ENCODE data around the gene PTP4A1. TPM values are rescaled to one million over a fixed set of nuclear protein-coding genes. Genes with fewer than 3 reads are reported as not detected.
"Not testable (repeated sequence)": the region's sequence is repeated elsewhere in the genome, so short reads cannot be mapped to it uniquely, and the experiment has no call there.

The PTP4A1 gene
- total RNA-seq, result 10 to 100 TPM; 19.0 to 35.3 (median 25.8) TPM

DNA sequence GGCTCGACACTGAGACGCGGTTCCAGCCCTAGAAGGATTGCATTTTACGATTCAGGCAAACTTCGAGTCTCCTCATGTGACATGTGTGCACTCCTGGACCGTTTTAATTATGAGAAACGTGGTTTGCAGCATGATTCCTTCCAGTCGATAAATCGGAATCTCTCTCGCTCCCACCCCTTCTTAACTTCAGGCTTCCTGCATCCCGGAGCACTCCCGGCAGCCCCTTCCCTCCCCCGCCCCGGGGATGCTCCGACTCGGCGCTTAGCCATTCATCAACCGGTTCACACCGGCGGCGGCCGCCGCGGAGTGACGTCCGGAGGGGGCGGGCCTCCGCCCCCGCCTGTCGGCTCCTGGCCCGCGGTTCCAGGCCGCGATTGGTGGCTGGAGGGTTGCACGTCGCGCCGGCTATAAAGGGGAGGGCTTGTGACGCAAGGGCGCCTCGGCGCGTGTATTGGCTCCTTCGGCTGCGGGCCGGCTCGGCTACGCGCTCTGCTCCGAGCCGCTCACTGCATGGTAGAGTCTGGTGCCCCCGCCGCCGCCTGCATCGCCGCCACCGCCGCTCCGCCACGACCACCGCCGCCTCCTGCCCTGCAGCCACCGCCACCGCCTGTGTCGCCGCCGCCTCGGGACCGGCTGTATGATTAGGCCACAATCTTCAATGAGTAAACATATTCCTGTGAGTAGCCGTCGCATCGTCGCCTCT, at the start of gene PTP4A1, which contains the start of gene LOC128125822:
Gene PTP4A1 (plus strand): TSS at position 437 of the 703 bp plus-strand sequence. CDS start 4,401 bp downstream, outside the sequence.
Gene LOC128125822 (plus strand): TSS at position 437 of the 703 bp plus-strand sequence.
- intact Hi-C loops (cut with DNase I; ENCODE audit: low total_unique reads), result no loop called here
- Histone ChIP-seq H3K27me3 (no peaks in the 10 kb centered on the region), H3K4me1 (no peaks in the 10 kb centered on the region), H3K27ac (peak within 1 kb of the TSS; percentile 96), H3K36me3 (no peaks in the 10 kb centered on the region), H3K4me3 (peak within 1 kb of the TSS; percentile 67 to 76), H3K9me3 (no peaks in the 10 kb centered on the region)
- peak; percentile 99 to 100 for TF ChIP-seq POLR2A (IDR thresholded peaks at IDR 0.05)
- TF ChIP-seq, protein P1, sequence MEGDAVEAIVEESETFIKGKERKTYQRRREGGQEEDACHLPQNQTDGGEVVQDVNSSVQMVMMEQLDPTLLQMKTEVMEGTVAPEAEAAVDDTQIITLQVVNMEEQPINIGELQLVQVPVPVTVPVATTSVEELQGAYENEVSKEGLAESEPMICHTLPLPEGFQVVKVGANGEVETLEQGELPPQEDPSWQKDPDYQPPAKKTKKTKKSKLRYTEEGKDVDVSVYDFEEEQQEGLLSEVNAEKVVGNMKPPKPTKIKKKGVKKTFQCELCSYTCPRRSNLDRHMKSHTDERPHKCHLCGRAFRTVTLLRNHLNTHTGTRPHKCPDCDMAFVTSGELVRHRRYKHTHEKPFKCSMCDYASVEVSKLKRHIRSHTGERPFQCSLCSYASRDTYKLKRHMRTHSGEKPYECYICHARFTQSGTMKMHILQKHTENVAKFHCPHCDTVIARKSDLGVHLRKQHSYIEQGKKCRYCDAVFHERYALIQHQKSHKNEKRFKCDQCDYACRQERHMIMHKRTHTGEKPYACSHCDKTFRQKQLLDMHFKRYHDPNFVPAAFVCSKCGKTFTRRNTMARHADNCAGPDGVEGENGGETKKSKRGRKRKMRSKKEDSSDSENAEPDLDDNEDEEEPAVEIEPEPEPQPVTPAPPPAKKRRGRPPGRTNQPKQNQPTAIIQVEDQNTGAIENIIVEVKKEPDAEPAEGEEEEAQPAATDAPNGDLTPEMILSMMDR (IDR thresholded peaks at IDR 0.05), result peak in 1 of 4 experiments; percentile 37
- peak; percentile 97 to 98 for DNase-seq

DNA sequence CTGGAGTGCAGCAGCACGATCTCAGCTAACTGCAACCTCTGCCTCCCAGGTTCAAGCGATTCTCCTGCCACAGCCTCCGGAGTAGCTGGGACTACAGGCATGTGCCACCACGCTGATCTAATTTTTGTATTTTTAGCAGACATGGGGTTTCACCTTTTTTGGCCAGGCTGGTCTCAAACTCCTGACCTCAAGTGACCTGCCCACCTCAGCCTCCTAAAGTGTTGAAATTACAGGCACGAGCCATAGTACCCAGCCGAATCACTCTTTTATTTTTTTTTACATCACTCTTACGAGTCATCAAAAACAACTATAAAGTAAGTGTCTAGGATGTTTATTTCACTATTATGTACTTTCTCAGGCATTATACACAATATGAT, 49.4 kb upstream of the PTP4A1 start:
- H3K27ac ChIP-seq; DNase-seq; H3K36me3 ChIP-seq; H3K27me3 ChIP-seq; H3K4me1 ChIP-seq; H3K4me3 ChIP-seq; intact Hi-C loops (cut with DNase I; ENCODE audit: low total_unique reads); H3K9me3 ChIP-seq: not testable (repeated sequence)

DNA sequence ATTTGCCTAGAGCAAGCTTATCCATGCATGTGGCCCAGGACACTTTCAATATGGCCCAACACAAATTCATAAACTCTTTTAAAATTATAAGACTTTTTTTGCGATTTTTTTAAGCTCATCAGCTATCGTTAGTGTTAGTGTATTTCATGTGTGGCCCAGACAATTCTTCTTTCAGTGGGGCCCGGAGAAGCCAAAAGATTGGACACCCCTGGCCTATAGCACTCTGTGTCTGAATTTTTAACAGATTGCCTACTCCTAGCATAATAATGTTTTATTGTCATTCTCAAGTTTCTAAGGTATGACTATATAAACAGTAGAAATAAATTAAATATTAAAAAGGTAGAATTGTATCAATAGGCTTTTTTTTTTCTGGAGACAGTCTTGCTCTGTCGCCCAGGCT, 48.6 kb upstream of the PTP4A1 start:
- TF ChIP-seq, protein P1 (IDR thresholded peaks at IDR 0.05), result no peak
- TF ChIP-seq POLR2A (IDR thresholded peaks at IDR 0.05), result no peak
- H3K4me3 ChIP-seq, result no peak overlapping the region
- H3K36me3 ChIP-seq, result no peaks in the 10 kb centered on the region
- H3K4me1 ChIP-seq, result peaks cover 0 to 3% of the 10 kb centered on the region in 2 donors
- no peaks in the 10 kb centered on the region for H3K27me3 ChIP-seq
- H3K9me3 ChIP-seq, result no peaks in the 10 kb centered on the region
- intact Hi-C loops (cut with DNase I; ENCODE audit: low total_unique reads), result no loop called here
- no peak for DNase-seq
- no peak overlapping the region for H3K27ac ChIP-seq

DNA sequence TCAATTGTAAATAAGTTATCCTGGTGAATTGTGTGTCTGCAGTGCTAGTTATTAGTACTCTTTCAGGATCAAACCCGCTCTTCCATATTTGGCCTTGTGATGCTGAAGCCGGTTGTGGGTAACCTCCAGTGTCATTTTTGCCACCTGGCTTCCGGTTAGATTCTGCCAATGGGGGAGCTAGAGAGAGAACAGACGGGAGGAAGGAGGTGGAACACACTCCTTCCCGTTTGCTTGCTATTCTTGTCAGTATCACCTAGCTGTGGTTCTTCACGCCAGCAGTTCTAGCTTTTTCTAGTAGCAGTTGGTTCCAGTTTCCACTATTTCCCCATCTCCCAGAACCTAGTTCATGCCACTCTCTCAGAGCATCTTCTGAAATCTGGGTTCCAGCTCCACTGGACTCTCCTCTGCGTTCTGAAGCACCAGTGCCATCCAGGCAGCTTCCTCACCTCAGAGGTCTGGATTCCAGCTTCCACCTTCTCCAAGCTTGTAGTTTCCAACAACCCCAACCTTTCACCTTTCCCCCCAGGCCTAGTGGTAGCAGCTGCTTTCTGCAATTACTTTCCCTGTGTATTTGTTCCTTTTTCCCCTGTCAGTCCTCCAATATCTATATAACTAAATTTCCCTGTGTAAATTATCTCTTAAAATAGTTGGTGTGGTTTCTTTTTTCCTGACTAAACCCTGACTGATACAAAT, 46.9 kb upstream of the PTP4A1 start:
- DNase-seq, result no peak
- Histone ChIP-seq H3K9me3 (no peaks in the 10 kb centered on the region), H3K4me1 (peaks cover 0 to 3% of the 10 kb centered on the region in 2 donors), H3K27ac (no peak overlapping the region), H3K36me3 (no peaks in the 10 kb centered on the region), H3K27me3 (no peaks in the 10 kb centered on the region), H3K4me3 (no peak overlapping the region)
- TF ChIP-seq POLR2A (IDR thresholded peaks at IDR 0.05), result no peak
- TF ChIP-seq, protein P1 (IDR thresholded peaks at IDR 0.05), result no peak
- intact Hi-C loops (cut with DNase I; ENCODE audit: low total_unique reads), result no loop called here

DNA sequence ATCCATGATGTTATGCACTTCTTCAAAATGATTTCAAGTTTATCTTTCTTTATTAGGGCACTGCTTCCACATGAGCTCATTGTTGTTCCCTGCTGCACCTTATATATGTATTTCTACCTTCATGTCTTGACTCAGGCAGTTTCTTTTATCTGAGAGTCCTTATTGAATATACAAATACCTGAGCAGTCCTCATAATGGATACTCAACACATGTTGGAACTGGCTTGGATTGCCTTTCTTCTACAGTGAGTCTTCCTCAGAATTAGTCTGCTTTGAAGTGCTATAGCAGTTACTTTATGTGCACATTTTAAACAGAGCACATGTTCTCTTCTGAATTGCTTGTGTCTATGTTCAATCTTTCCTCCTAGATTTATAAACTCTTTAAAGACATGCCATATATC, 45.3 kb upstream of the PTP4A1 start:
- TF ChIP-seq, protein P1 (IDR thresholded peaks at IDR 0.05), result no peak
- no peak for TF ChIP-seq POLR2A (IDR thresholded peaks at IDR 0.05)
- intact Hi-C loops (cut with DNase I; ENCODE audit: low total_unique reads), result no loop called here
- Histone ChIP-seq H3K9me3 (no peaks in the 10 kb centered on the region), H3K36me3 (no peaks in the 10 kb centered on the region), H3K27ac (no peak overlapping the region), H3K4me3 (no peak overlapping the region), H3K27me3 (no peaks in the 10 kb centered on the region), H3K4me1 (peaks cover 0 to 3% of the 10 kb centered on the region in 2 donors)
- no peak for DNase-seq

Data from uterus (tissue), 4 donors.